Activated B cell treated with CpG ODN at 0.5 μM for 24 hours (primary cell): Measurements from ENCODE around the gene TCF7. TPM values are rescaled to one million over a fixed set of nuclear protein-coding genes. Genes with fewer than 3 reads are reported as not detected.

Experiments
- ATAC-seq: fragments of 200-7000 bp; cut with Tn5 transposase; one replicate; pipeline ENCODE4 v1.10.0; 2021; ENCODE audit warnings: low read depth, mild to moderate bottlenecking, moderate library complexity
- CTCF ChIA-PET: fragments of 350-600 bp; sonication (Branson Sonifier 250); formaldehyde crosslinking; loops from one replicate; lab custom pipeline; 2021; ENCODE audit warnings: antibody characterized with exemption; lab: Charles Lee
- POLR2A ChIA-PET: fragments of 350-600 bp; sonication (Branson Sonifier 250); formaldehyde crosslinking; loops from one replicate; lab custom pipeline; 2021; ENCODE audit warnings: antibody characterized with exemption; lab: Charles Lee
- DNase-seq: peaks from one replicate; pipeline ENCODE4 v3.0.0; 2022
- H3K27ac Mint-ChIP-seq: one replicate; pipeline ENCODE4 v1.8.0; 2020; ENCODE audit warnings: mixed read lengths
- H3K27me3 Mint-ChIP-seq: one replicate; pipeline ENCODE4 v1.8.0; 2021; ENCODE audit warnings: mixed read lengths
- H3K36me3 Mint-ChIP-seq: one replicate; pipeline ENCODE4 v1.8.0; 2021; ENCODE audit warnings: low read depth, mixed read lengths
- H3K4me1 Mint-ChIP-seq: one replicate; pipeline ENCODE4 v1.8.0; 2021; ENCODE audit warnings: mixed read lengths
- H3K4me3 Mint-ChIP-seq: one replicate; pipeline ENCODE4 v1.8.0; 2020; ENCODE audit warnings: mild to moderate bottlenecking, mixed read lengths
- H3K9me3 Mint-ChIP-seq: one replicate; pipeline ENCODE4 v1.8.0; 2020; ENCODE audit warnings: mixed read lengths
- intact Hi-C: fragments of 100-400 bp; cut with micrococcal nuclease; formaldehyde crosslinking; loops from one replicate; pipeline ENCODE4 v1.15.1; 2024
- total RNA-seq: library from RNA; stranded (reverse); gene quantifications from 2 replicates; pipeline ENCODE4 v1.2.3, GENCODE V29; 2022
- TF ChIP-seq, protein P1 (sequence below): fragments of 200-600 bp; IDR thresholded peaks from one replicate; pipeline ENCODE4 v1.8.0; 2022; ENCODE audit warnings: antibody characterized with exemption, mild to moderate bottlenecking

The TCF7 gene
- total RNA-seq, 1 donor from 2014 or later, result 15.8 TPM

- Mint-ChIP-seq H3K4me3 (no peak overlapping the region), H3K4me1 (peaks cover 62% of the 10 kb centered on the region), H3K27me3 (no peaks in the 10 kb centered on the region), H3K36me3 (peaks cover 37% of the 10 kb centered on the region), H3K9me3 (no peaks in the 10 kb centered on the region), H3K27ac (no peak overlapping the region)
- TF ChIP-seq, protein P1, sequence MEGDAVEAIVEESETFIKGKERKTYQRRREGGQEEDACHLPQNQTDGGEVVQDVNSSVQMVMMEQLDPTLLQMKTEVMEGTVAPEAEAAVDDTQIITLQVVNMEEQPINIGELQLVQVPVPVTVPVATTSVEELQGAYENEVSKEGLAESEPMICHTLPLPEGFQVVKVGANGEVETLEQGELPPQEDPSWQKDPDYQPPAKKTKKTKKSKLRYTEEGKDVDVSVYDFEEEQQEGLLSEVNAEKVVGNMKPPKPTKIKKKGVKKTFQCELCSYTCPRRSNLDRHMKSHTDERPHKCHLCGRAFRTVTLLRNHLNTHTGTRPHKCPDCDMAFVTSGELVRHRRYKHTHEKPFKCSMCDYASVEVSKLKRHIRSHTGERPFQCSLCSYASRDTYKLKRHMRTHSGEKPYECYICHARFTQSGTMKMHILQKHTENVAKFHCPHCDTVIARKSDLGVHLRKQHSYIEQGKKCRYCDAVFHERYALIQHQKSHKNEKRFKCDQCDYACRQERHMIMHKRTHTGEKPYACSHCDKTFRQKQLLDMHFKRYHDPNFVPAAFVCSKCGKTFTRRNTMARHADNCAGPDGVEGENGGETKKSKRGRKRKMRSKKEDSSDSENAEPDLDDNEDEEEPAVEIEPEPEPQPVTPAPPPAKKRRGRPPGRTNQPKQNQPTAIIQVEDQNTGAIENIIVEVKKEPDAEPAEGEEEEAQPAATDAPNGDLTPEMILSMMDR, result no peak
- DNase-seq, result peak; percentile 13
- intact Hi-C loops, result loop anchor here (2.0 kb wide), 1 partner anchor 19 kb away; the partner anchor contains the start of gene TCF7
- ATAC-seq, result no peak
- ChIA-PET CTCF (interaction anchor here (1.3 to 23.1 kb wide), 2 partner anchors 9 to 93 kb away, joined by 6 to 502 read pairs; no protein-coding TSS in a partner anchor), POLR2A (interaction anchor here (0.9 to 2.9 kb wide), 3 partner anchors 9 to 33 kb away, joined by 3 to 30 read pairs (median 3); no protein-coding TSS in a partner anchor)
Observed at GRCh38 chr5:134133995-134134541, 19.6 kb downstream of the TCF7 start.

- DNase-seq (peak; percentile 4), ATAC-seq (no peak)
- Mint-ChIP-seq H3K27me3 (no peaks in the 10 kb centered on the region), H3K4me3 (no peak overlapping the region), H3K9me3 (no peaks in the 10 kb centered on the region), H3K36me3 (peaks cover 37% of the 10 kb centered on the region), H3K27ac (peak overlapping the region; percentile 27), H3K4me1 (peaks cover 68% of the 10 kb centered on the region)
- TF ChIP-seq, protein P1, result no peak
- intact Hi-C loops, result no loop called here
- ChIA-PET POLR2A (interaction anchor here (1.6 kb wide), 1 partner anchor 35 kb away, joined by 5 read pairs; no protein-coding TSS in a partner anchor), CTCF (interaction anchor here (23.1 kb wide), 1 partner anchor 94 kb away, joined by 502 read pairs; no protein-coding TSS in a partner anchor)
Observed at GRCh38 chr5:134135091-134135655, 20.7 kb downstream of the TCF7 start.

GRCh38 chr5:134136221-134136631 lies 21.7 kb downstream of the TCF7 start:
- H3K36me3 Mint-ChIP-seq, result peaks cover 38% of the 10 kb centered on the region
- DNase-seq (peak; percentile 4), ATAC-seq (no peak)
- intact Hi-C loops, result no loop called here
- H3K4me1 Mint-ChIP-seq, result peaks cover 71% of the 10 kb centered on the region
- no peak overlapping the region for H3K27ac Mint-ChIP-seq
- ChIA-PET CTCF (interaction anchor here (23.1 kb wide), 1 partner anchor 95 kb away, joined by 502 read pairs; no protein-coding TSS in a partner anchor), POLR2A (interaction anchor here (1.6 kb wide), 1 partner anchor 36 kb away, joined by 5 read pairs; no protein-coding TSS in a partner anchor)
- H3K9me3 Mint-ChIP-seq, result no peaks in the 10 kb centered on the region
- H3K27me3 Mint-ChIP-seq, result no peaks in the 10 kb centered on the region
- no peak overlapping the region for H3K4me3 Mint-ChIP-seq
- TF ChIP-seq, protein P1, result no peak

DNA sequence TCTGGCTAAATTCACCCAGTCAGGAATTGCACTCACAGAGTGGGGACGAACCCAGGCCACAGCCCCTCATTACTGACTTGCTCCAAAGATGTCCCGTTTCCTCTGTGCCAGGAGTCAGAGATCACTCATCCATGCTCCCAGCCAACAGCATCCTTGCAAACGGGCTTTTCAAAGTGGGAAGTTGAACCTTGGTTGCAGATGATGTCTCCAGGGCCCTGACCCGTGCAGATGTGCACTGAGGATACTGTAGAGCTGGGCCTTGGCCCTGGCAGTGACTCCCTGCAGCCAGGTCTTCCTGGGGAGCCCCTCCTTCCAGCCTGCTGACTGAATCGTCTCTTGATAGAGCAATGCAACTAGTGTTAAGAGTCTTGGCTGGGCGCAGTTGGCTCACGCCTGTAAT lies 22.3 kb downstream of the TCF7 start:
- H3K4me1 Mint-ChIP-seq, result peaks cover 70% of the 10 kb centered on the region
- TF ChIP-seq, protein P1, result no peak
- DNase-seq (no peak), ATAC-seq (no peak)
- ChIA-PET CTCF (interaction anchor here (1.1 to 23.1 kb wide), 2 partner anchors 10 to 96 kb away, joined by 4 to 502 read pairs; no protein-coding TSS in a partner anchor), POLR2A (interaction anchor here (0.7 to 5.5 kb wide), 3 partner anchors 36 to 1270 kb away, joined by 5 to 71 read pairs (median 7); no protein-coding TSS in a partner anchor)
- H3K27me3 Mint-ChIP-seq, result no peaks in the 10 kb centered on the region
- H3K27ac Mint-ChIP-seq, result peak overlapping the region; percentile 24
- H3K4me3 Mint-ChIP-seq, result no peak overlapping the region
- no peaks in the 10 kb centered on the region for H3K9me3 Mint-ChIP-seq
- intact Hi-C loops, result no loop called here
- H3K36me3 Mint-ChIP-seq, result peaks cover 43% of the 10 kb centered on the region
